ENCODE results near the gene MMP15.
"Not testable (repeated sequence)": the region's sequence is repeated elsewhere in the genome, so short reads cannot be mapped to it uniquely, and the experiment has no call there.

MMP15 gene

DNA sequence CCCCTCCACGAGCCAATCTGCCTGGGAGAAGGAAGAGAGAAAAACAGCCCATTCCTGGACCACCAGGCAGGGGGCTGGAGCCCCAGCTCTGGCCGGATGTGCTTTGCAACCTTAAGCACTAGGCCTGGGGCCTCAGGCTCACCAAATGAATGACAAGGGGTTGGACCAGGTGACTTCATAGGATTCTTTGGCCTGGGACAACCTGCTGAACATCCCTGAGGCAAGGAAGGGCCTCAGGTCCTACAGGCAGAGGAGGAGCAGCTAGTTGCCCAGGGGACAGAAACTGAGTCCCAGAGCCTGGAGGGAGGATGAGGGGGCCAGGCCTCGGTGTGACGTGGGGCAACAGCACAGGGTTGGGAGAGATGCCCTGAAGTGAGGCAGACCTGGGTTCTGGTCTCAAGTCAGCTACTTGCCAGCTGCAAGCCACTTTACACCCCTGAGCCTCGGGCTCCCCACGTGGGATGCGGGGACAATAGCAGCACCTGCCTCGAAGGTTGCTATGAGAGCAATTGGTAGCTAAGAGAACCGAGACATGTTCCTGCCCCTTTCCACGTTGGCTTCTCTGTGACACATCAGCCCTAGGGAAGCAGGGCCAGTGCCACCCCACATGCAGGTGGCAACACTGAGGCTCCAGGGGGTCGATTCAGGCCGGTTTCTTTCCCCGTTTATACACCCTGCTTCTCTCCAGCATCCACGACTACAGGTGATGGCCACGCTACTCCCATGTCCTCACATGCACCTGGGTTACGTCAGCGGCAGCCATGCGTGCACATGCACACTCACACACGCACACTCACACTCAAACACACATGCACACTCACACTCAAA, 61.0 kb downstream of the MMP15 start:
- no peak for DNase-seq (ENCODE audit: low read depth in 2 of 2)

DNA sequence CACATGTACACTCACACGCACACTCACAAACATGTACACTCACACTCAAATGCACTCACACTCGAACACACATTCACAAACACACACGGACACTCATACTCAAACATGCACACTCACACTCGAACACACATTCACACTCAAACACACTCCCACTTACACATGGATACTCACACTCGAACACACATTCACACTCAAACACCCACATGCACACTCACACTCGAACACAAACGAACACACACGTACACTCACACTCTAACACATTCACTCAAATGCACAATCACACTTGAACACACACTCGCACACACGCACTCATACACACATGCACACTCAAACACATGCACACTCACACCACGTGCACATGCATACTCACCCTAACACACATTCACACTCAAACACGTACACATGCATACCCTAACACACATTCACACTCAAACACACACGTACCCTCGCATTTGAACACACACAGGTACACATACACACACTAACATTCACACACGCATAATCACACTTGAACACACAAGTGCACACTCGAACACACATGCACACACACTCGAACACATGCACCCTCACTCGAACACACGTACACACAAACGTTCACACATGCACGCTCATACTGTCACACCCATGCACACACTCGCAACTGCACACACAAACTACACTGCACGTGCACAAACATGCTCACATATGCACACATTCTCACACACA, 61.8 kb downstream of the MMP15 start:
- DNase-seq (ENCODE audit: low read depth in 2 of 2), result no peak

GRCh38 chr16:58088091-58088490, 62.5 kb downstream of the MMP15 start:
- no peak for DNase-seq (ENCODE audit: low read depth in 2 of 2)

DNA sequence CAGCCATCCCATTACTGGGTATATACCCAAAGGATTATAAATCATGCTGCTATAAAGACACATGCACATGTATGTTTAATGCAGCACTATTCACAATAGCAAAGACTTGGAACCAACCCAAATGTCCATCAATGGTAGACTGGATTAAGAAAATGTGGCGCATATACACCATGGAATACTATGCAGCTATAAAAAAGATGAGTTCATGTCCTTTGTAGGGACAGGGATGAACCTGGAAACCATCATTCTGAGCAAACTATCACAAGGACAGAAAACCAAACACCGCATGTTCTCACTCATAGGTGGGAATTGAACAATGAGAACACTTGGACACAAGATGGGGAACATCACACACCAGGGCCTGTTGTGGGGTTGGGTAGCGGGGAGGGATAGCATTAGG, 64.8 kb downstream of the MMP15 start:
- DNase-seq (ENCODE audit: low read depth in 2 of 2), result not testable (repeated sequence)

GRCh38 chr16:58094026-58094425, 68.5 kb downstream of the MMP15 start:
- no peak for DNase-seq (ENCODE audit: low read depth in 2 of 2)

DNA sequence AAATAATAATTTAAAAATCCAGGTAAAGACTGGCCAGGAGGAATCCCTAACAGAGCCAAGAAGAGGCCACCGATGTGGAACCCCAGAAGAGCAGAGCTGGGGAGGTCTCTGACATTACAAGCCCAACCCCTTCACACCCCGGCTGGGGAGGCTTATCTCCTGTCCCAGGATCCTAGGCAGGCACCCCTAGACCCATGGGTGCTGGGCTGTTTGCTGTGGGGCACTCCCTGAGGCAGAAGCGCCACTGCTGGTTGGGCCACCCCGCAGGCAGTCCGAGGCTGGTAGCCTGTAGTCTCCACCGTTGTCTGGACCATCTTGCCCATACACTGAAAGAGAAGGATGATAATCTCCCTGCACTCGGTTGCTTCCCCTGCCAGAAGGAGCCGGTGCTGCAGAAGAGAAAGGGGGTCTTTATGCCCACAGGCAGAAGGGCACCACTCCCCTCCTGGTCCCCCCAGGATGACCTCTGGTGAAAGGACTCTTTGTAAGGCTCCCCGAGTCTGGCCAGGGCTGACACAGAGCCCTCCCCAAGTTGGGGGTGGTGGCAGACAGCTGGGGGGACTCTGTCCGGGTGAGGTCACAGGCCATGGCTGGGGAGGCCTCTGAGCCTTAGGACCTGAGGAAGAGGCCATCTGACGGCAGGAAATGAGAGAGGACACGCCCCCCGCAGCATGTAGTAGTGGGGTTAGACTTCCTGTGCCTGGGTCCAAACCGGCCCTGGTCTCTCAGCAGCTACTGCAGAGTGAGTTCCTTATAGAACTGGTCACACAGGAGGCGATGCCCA, 69.4 kb downstream of the MMP15 start:
- DNase-seq (ENCODE audit: low read depth in 2 of 2), result no peak

DNA sequence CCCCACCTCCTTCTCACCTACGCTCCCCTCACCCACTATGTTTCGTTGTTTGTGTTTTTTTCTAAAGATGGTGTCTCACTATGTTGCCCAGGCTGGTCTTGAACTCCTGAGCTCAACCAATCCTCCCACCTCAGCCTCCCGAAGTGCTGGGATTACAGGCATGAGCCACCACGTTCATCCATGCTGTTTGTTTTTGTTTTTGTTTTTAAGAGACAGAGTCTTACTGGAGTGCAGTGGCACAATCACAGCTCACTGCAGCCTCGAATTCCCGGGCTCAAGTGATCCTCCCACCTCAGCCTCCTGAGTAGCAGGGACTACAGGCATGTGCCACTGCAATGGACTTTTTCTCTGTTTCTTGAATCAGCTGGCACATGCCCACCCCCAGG, 70.0 kb downstream of the MMP15 start:
- DNase-seq (ENCODE audit: low read depth in 2 of 2), result not testable (repeated sequence)

DNA sequence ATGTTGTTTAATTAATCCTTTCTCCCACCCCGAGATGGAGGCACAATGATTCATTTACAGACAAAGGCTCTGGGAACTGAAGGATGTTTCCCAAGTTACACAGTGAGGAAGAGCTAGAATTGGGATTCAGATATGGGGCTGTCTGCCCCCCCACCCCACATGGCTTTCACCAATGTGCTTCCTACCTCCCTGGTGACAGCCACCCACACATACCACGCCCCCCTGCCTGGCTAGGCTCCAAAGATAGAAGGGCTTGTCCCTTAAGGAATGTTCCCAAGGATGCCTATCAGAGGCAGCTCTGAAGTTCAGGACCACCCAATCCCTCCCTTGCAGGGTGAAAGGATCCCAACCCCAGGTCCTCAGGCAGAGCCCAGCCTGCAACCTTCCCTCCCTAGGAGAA, 70.7 kb downstream of the MMP15 start:
- DNase-seq (ENCODE audit: low read depth in 2 of 2), result no peak

Measured in stimulated activated CD8-positive, alpha-beta memory T cell treated with anti-CD3 and anti-CD28 coated beads, Interleukin-7, amount 100 ng/mL, for 1 hour (primary cell).